Measurements from ENCODE around the gene TSC22D2.

DNA sequence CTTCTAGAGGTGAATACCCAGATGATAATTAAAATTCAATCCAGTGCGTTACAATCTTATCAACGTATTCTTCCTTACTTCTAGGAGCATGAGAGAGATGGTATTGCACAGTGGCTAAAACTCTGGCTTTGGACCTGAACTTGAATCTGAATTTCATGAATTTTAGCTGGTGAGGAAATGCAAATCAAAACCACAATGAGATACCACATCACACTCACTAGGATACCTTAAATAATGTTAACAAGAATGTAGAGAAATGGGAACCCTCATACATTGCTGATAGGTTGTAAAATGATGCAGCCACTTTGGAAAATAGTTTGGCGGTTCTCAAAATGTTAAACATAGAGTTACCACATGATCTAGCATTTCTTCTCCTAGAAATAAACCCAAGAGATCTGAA lies 47.1 kb upstream of the TSC22D2 start:
- TF ChIP-seq, protein P1, sequence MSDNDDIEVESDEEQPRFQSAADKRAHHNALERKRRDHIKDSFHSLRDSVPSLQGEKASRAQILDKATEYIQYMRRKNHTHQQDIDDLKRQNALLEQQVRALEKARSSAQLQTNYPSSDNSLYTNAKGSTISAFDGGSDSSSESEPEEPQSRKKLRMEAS (IDR thresholded peaks at IDR 0.05): no peak
- TF ChIP-seq ZFX (IDR thresholded peaks at IDR 0.05) (no peak), CEBPB (IDR thresholded peaks at IDR 0.05; ENCODE audit: low read depth) (no peak), POLR2A (IDR thresholded peaks at IDR 0.05; ENCODE audit: borderline replicate concordance, extremely low read depth, insufficient read depth, insufficient read length) (no peak), EGR1 (IDR thresholded peaks at IDR 0.05; ENCODE audit: low read depth) (no peak)
- TF ChIP-seq, protein P2, sequence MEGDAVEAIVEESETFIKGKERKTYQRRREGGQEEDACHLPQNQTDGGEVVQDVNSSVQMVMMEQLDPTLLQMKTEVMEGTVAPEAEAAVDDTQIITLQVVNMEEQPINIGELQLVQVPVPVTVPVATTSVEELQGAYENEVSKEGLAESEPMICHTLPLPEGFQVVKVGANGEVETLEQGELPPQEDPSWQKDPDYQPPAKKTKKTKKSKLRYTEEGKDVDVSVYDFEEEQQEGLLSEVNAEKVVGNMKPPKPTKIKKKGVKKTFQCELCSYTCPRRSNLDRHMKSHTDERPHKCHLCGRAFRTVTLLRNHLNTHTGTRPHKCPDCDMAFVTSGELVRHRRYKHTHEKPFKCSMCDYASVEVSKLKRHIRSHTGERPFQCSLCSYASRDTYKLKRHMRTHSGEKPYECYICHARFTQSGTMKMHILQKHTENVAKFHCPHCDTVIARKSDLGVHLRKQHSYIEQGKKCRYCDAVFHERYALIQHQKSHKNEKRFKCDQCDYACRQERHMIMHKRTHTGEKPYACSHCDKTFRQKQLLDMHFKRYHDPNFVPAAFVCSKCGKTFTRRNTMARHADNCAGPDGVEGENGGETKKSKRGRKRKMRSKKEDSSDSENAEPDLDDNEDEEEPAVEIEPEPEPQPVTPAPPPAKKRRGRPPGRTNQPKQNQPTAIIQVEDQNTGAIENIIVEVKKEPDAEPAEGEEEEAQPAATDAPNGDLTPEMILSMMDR (IDR thresholded peaks at IDR 0.05 in 2 of 3, conservative IDR thresholded peaks at IDR 0.05 in 1 of 3; ENCODE audit: borderline replicate concordance in 1 of 3, insufficient read depth in 1 of 3, low read depth in 2 of 3, low read length in 2 of 3): no peak

Data from HCT116 (cell line).